ENCODE results near the gene PMIS2. TPM values are rescaled to one million over a fixed set of nuclear protein-coding genes. Genes with fewer than 3 reads are reported as not detected.

The PMIS2 gene
- total RNA-seq, 4 donors from 2014 or later: not detected

GRCh38 chr19:35633727-35634440, 47.9 kb downstream of the PMIS2 start:
- Histone ChIP-seq H3K27ac (no peak overlapping the region), H3K27me3 (no peaks in the 10 kb centered on the region), H3K9me3 (no peaks in the 10 kb centered on the region), H3K4me3 (no peak overlapping the region), H3K4me1 (peaks cover 2 to 22% (median 6%) of the 10 kb centered on the region in 3 donors), H3K36me3 (peaks cover 0 to 85% of the 10 kb centered on the region in 2 donors)
- TF ChIP-seq EP300 (IDR thresholded peaks at IDR 0.05): no peak
- 80% methylated on average over 1 of the region's 29 CpGs for WGBS, 2 donors (ENCODE audit: low coverage in 1 of 2)
- ATAC-seq: no peak

GRCh38 chr19:35636651-35637050, 50.7 kb downstream of the PMIS2 start:
- peaks cover 0 to 3% (median 0%) of the 10 kb centered on the region in 3 donors for H3K4me1 ChIP-seq
- H3K36me3 ChIP-seq: peaks cover 0 to 69% of the 10 kb centered on the region in 2 donors
- no peak for TF ChIP-seq POLR2A (IDR thresholded peaks at IDR 0.05)
- TF ChIP-seq CTCF (IDR thresholded peaks at IDR 0.05): no peak
- TF ChIP-seq POLR2AphosphoS5 (IDR thresholded peaks at IDR 0.05): no peak
- TF ChIP-seq EP300 (IDR thresholded peaks at IDR 0.05): no peak
- H3K27me3 ChIP-seq: no peaks in the 10 kb centered on the region
- WGBS, 2 donors (ENCODE audit: low coverage in 1 of 2): 100% methylated on average over 1 of the region's 3 CpGs; no CpG with 5 or more reads in 1 of the 2 donors
- no peak overlapping the region for H3K4me3 ChIP-seq
- no peak for ATAC-seq
- no peaks in the 10 kb centered on the region for H3K9me3 ChIP-seq
- H3K27ac ChIP-seq: no peak overlapping the region

Other genes starting within 250 kb of the PMIS2 start
- not detected for gene FFAR1, start 238.3 kb upstream of the PMIS2 start, total RNA-seq
- gene FFAR3, start 227.7 kb upstream of the PMIS2 start, total RNA-seq: under 1 TPM in 1 of 4 donors, not detected in 3; 0.13 TPM
- gene GPR42, start 215.1 kb upstream of the PMIS2 start, total RNA-seq: not detected
- 1 to 10 TPM in 1 of 4 donors, under 1 TPM in 1, not detected in 2; 0.35 to 1.3 TPM for gene FFAR2, start 137.9 kb upstream of the PMIS2 start, total RNA-seq
- gene KRTDAP, start 95.7 kb upstream of the PMIS2 start, total RNA-seq: not detected
- gene DMKN, start 72.5 kb upstream of the PMIS2 start, total RNA-seq: 10 to 100 TPM in 2 of 4 donors, 1 to 10 TPM in 2; 5.6 to 20.0 (median 9.0) TPM
- 10 to 100 TPM in 1 of 4 donors, 1 to 10 TPM in 2, not detected in 1; 1.0 to 13.4 (median 1.2) TPM for gene SBSN, start 57.9 kb upstream of the PMIS2 start, total RNA-seq
- not detected for gene GAPDHS, start 52.7 kb upstream of the PMIS2 start, total RNA-seq
- 10 to 100 TPM; 60.0 to 82.6 (median 64.1) TPM for gene TMEM147, start 40.5 kb upstream of the PMIS2 start, total RNA-seq
- not detected for gene ATP4A, start 22.5 kb upstream of the PMIS2 start, total RNA-seq
- gene HAUS5, start 26.6 kb downstream of the PMIS2 start, total RNA-seq: 1 to 10 TPM; 3.9 to 8.7 (median 6.2) TPM
- 10 to 100 TPM; 66.1 to 98.0 (median 72.8) TPM for gene RBM42, start 42.9 kb downstream of the PMIS2 start, total RNA-seq
- not detected for gene ETV2, start 55.6 kb downstream of the PMIS2 start, total RNA-seq
- gene COX6B1, start 62.1 kb downstream of the PMIS2 start, total RNA-seq: 100 to 1,000 TPM; 403 to 607 (median 414) TPM
- not detected for gene UPK1A, start 80.3 kb downstream of the PMIS2 start, total RNA-seq
- gene ZBTB32, start 118.4 kb downstream of the PMIS2 start, total RNA-seq: under 1 TPM in 2 of 4 donors, not detected in 2; 0.31 TPM
- gene KMT2B, start 131.8 kb downstream of the PMIS2 start, total RNA-seq: 10 to 100 TPM in 3 of 4 donors, 1 to 10 TPM in 1; 7.7 to 27.0 (median 17.5) TPM
- 10 to 100 TPM in 1 of 4 donors, 1 to 10 TPM in 3; 4.6 to 14.3 (median 6.7) TPM for gene IGFLR1, start 156.3 kb downstream of the PMIS2 start, total RNA-seq
- 10 to 100 TPM in 3 of 4 donors, 1 to 10 TPM in 1; 7.5 to 29.3 (median 23.7) TPM for gene U2AF1L4, start 159.2 kb downstream of the PMIS2 start, total RNA-seq
- gene PSENEN, start 159.5 kb downstream of the PMIS2 start, total RNA-seq: 10 to 100 TPM; 20.4 to 35.7 (median 29.5) TPM
- gene LIN37, start 162.4 kb downstream of the PMIS2 start, total RNA-seq: 10 to 100 TPM; 14.4 to 29.4 (median 18.7) TPM
- gene HSPB6, start 170.9 kb downstream of the PMIS2 start, total RNA-seq: 100 to 1,000 TPM in 2 of 4 donors, 10 to 100 TPM in 2; 44.9 to 119 (median 96.6) TPM
- 10 to 100 TPM; 10.1 to 17.1 (median 13.4) TPM for gene PROSER3, start 172.0 kb downstream of the PMIS2 start, total RNA-seq
- 10 to 100 TPM in 1 of 4 donors, 1 to 10 TPM in 3; 3.1 to 22.6 (median 5.5) TPM for gene ARHGAP33, start 189.4 kb downstream of the PMIS2 start, total RNA-seq
- gene PRODH2, start 226.7 kb downstream of the PMIS2 start, total RNA-seq: not detected